Frontal cortex (tissue), 4 donors: ENCODE data around the gene MALRD1. TPM values are rescaled to one million over a fixed set of nuclear protein-coding genes. Genes with fewer than 3 reads are reported as not detected.

Experiments
- DNase-seq, 2 donors: peaks; one replicate each; pipeline ENCODE4 v3.0.0; 2012; ENCODE audit warnings: low spot score in 2 of 2
- FAIRE-seq: peaks from 2 replicates; lab custom pipeline; 2012; peaks lifted over from hg19 to GRCh38; lab: Jason Lieb, UNC
- total RNA-seq: library from RNA; depleted of rRNA; stranded (reverse); fragments of >200 nt; gene quantifications from one replicate; pipeline ENCODE4 v1.2.3, GENCODE V29; 2014
- donor health status: control.
- donor health status: control.
- donor health status: control.

MALRD1 gene
- total RNA-seq, 1 donor from 2014 or later = 1.2 TPM

DNA sequence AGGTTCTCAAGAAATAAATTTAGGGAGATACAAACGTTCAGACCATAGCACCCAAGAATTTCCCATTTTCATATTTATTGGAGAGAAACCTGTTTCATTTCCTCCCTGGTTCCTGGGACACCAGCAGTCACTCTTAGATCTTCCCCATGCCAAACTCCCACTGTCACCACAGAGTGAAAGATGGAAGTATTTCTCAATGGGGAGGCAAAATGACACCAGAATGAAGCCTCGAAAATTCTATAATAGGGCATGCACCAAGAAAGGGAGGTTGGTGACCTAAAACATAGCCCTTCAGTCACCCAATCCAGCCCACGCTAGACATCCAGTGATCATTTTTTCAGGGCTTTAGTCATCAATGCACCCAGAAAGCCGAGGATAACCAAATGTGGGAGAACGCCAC lies 619.5 kb downstream of the MALRD1 start:
- DNase-seq = no peak
- no peak for FAIRE-seq

DNA sequence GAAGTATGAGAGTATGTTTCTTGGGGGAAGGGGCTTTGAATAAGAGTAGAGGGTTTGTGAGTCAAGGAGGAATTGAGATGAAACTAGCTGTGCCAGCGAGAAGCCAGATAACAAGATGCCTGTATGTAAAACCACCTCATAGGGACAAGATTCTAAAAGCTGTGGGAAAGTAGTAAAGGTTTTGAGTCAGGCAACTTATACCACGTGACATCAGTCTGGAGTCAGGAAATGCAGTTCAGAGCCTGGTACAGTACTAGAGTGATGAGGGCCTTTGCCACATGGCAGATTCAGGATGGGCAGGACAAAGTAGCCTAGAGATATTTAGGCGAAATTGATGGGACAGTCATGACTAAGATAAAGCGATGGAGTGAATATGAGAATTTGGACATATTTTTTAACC lies 627.5 kb downstream of the MALRD1 start:
- DNase-seq (no peak), FAIRE-seq (no peak)

DNA sequence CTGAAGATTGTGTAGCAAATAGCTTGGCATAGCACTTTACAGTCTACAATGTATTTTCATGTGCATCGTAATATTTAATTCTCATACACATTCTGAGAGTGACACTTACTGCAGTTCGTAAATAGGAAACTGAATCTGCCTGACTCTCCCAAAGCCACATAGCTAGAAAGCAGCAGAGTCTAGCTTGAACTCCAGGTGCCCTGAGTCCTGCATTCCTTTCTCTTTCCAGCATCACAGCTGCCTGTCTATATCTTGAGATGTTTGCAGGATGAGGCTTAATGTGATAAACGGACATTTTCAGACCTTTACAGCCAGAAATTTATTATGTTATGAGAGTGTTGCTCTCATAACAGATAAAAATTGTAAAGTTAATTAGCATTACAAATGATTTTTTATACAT lies 634.8 kb downstream of the MALRD1 start:
- no peak for FAIRE-seq

DNA sequence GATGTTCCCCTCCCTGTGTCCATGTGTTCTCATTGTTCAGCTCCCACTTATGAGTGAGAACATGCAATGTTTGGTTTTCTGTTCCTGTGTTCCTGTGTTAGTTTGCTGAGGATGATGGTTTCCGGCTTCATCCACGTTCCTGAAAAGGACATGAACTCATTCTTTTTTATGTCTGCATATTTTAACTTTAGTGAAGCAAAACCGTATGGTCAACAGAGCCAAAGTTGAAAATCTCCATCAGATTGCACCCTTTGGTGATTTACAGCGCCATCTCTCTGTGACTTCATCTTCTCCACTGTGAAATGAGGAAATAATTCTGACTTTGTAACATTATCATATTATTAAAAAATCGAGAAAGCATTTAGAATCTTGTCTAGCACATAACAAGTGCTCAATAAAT lies 635.4 kb downstream of the MALRD1 start:
- DNase-seq = no peak
- no peak for FAIRE-seq

More for the DNA sequence above, 634.8 kb downstream of the MALRD1 start:
- DNase-seq = no peak

DNA sequence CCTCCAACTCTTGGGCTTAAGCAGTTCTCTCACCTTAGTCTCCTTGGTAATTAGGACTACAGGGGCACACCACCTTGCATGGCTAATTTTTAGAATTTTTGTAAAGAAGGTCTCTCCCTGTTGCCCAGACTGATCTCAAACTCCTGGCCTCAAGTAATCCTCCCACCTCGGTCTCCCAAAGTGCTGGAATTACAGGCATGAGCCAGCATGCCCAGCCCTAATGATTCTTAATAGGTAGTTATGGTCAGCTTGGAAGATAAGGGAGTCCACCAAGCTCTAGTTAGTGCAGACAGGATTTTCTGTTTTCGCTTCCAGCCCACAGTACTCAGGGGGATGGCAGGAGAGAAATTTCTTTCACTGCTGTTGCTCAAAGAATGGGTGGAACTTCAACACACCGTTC lies 639.7 kb downstream of the MALRD1 start:
- FAIRE-seq (no peak), DNase-seq (no peak)

DNA sequence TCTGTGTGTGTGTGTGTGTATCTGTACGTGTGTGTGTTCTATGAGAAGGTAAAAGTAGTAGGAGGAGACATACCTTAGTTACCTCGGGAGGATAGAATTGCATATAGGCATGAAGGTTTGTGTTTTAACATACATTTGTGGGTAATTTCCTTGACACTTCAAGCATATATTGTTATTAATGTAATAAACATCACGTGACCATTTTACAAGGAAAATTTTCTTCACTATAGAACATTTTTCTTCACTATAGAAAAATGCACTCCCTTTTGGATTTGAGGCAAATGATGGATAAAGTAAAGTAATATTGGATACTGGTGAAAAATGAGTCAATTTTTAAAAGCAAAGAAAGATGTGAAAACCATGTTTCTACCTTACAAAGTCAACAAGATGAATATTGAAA lies 640.6 kb downstream of the MALRD1 start:
- no peak for FAIRE-seq
- DNase-seq = no peak

DNA sequence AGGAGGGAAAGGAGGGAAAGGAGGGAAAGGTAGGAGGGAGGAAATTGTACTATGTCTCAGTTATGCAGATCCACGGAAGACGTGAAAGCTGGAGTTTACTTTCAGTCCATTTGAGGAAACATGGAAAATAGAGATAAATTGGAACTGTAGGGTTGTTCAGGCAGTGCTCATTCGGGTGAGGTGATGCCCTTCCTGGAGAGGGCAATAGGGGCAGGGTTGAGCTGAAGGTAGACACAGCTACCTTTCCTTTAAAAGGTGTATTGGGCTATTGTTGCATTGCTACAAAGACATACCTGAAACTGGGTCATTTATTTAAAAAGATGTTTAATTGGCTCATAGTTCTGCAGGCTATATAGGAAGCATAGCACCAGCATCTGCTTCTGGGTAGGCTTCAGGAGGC lies 650.7 kb downstream of the MALRD1 start:
- no peak for DNase-seq
- FAIRE-seq = no peak

DNA sequence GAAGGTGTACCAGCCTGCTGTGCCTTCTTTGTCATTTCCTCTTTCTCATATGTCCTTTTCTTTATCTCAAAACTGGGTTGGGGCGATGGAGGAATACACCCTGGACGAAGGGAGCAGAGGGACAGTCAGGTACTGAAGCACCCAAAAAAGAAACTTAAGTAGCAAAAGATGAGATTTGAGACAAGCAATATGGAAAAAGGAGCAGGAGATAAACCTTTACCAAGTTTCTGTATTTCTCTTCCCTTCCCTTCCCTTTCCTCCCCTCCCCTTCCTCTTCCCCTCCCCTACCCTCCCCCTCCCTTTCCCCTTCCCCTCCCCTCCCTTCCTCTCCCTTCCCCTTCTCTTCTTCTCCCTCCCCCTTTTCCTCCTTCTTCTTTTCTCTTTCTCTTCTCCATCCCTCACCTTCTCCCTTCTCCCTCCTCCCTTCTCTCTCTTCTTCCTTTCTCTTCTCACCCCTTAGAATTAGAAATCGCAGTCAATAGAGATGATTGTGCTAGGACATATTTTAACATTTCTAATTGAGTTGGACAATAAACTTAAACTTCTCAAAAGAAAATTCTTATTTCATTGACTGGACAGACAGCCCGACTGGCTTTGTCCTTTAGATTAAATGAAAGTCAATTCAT lies 652.9 kb downstream of the MALRD1 start:
- FAIRE-seq = no peak

DNA sequence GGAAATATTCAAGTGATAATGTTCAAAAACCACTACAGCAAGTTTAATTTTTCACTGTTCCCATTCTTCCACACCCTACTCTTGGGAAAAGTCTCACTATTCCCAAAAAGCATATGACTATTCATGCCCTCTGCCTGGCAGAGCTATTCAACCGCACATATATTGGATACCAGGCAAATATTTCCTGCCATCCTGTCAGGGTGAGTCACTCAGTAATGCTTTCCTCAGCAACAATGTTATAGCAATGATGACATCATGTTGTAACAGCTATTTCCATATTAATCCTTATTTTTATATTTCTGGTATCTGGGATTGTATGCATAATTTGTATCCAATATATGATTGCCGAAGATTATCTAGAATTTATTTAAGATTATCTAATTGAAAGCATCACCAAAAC lies 653.6 kb downstream of the MALRD1 start:
- FAIRE-seq (no peak), DNase-seq (no peak)

More for the DNA sequence above, 652.9 kb downstream of the MALRD1 start:
- no peak for DNase-seq

DNA sequence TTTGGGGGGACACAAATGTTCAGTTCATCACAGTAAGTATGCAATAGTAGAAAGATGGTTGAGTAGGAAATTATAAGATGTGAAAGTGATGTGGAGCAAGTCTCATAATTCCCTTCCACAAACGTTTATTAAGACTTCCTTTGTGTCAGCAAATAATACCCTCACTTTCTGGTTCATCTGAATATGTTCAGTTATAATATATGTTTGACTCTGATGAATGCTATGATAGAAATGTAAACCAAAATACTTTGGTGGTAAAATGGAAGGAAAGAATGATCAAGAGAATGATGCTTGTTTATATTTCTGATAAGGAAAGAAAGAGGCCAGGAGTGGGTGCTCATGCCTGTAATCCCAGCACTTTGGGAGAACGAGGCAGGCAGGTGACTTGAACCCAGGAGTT lies 655.9 kb downstream of the MALRD1 start:
- DNase-seq = no peak
- no peak for FAIRE-seq

DNA sequence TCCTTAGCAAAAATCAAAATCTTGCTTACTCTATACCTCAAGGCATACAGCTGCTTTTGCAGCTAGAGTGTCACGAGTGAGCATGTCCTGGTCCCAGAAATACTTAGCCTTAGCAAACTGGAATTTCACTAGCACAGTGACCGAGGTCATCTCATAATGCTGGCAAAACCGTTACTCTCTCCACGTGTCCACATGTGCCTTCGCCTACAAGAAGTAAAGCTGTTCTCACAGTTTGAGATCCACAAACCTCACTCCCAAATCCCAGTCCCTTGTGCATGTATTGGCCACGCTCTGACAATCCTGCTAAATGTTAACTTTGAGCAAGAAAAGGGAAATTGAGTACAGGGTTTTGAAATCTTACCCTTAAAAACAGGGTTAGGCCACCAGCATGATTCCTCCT lies 656.6 kb downstream of the MALRD1 start:
- DNase-seq (no peak), FAIRE-seq (no peak)

DNA sequence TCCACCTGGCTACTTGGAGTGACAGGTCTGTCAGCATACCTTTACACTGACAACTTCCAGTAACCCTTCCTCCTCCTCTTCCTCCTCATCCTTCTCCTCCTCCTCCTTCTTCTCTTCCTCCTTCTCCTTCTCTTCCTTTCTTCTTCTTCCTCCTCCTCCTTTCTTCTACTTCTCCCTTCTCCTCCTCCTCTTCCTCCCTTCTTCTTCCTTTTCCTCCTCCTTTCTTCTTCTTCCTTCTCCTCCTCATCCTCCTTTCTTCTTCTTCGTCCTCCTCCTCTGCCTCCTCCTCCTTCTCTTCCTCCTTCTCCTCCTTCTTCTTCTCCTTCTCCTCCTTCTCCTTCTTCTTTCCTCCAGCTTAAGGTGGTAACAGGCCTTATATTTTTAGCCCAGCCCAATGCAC lies 658.3 kb downstream of the MALRD1 start:
- DNase-seq = no peak
- no peak for FAIRE-seq

DNA sequence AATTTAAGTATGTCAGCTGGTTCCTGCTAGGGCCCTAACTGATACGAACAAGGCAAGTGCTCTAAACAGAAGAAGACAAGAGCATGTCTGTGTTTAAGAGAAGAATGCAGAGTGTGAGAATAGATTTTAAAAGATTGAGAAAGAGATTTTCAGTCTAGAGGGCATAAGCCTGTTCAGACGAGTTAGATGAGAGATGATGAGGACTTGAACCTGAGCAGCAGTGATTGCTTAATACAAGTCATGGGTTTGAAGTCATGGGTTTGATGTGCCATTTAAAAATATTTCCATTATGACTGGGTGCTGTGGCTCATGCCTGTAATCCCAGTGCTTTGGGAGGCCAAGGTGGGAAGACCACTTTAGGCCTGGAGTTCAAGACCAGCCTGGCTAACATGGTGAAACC lies 658.8 kb downstream of the MALRD1 start:
- no peak for FAIRE-seq
- DNase-seq = no peak

DNA sequence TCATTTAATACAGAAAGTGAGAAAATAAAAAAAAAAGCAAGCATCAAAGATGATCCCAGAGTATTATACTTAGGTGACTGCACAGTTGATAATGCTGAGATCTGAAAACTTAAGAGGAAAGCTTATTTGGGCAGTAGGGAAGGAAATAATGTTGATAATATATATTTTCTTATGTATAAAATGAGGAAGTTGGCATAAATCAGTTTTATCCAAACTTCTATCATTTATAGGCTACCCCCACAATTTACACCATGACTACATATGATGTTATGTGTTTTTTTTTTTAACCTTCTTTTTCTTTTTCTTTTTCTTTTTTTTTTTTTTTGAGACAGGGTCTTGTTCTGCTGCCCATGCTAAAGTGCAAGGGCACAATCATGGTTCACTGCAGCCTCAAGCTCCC lies 659.4 kb downstream of the MALRD1 start:
- DNase-seq (no peak), FAIRE-seq (no peak)

DNA sequence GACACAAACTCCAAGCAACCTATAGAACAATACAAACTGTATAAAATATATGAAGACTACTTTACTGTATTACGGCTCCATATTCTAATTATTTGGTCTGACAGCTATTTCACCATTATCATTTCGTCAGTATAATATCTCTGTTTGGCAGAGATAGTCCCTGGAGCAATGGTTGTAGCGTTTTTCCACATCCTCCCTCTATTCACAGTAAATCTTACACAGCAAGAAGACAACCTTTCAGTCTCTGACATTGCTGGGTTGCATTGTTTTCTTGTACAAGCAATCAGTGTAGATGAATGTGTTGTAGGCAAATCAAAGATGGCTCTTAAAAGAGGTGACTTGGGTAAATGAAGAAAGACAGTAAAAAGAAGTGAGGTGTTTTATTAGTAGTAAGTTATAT lies 662.0 kb downstream of the MALRD1 start:
- no peak for DNase-seq
- no peak for FAIRE-seq

DNA sequence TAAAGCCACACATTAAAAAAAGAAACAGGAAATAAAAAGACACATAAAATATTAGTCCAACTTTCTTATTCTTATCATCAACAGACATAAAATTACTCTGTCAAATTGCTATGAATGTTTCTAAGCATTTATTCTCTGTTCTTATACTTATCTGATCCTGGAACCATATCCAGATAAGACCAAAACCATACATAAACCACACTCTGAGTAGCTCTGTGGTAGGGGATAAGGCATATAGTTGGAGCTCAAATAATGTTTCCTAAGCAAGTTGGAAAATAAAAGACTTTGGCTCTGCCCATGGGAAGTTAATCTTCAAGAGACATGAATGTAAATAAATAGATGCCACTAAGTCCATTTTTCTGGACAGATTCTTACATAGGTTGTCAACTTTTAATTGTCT lies 664.6 kb downstream of the MALRD1 start:
- FAIRE-seq (no peak), DNase-seq (no peak)

DNA sequence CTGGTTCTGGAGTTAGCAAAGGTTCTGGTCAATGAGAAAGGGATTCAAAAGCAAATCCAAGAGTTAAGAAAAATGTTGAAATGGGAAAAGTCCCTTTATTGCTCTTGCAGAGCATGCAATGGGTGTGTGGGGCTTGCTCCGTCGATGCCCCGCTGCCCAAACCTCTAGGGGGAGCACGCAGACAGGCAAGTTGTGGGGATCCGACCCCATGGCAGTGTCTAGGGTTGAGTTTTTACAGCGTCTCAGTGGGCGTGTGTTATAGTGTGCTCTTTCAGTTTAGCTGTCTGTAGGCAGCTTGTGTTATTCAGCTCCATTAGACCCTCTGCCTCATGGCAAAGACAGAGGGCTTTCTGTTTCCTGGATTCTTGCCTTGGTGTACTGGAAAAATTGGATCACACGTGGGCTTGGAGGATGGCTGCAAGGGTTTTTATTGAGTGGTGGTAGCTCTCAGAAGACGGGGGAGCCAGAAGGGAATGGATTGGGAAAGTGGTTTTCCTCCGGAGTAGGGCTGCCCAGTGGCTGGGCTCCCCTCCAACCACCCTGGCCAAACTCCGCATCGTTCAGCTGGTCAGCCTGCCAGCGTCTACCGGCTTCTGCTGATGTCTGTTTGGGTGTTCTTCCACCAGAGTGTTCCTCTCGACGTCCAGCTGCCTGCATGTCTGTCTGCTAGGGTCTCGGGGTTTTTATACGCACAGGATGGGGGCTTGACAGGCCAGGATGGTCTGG lies 665.4 kb downstream of the MALRD1 start:
- FAIRE-seq (no peak), DNase-seq (no peak)

DNA sequence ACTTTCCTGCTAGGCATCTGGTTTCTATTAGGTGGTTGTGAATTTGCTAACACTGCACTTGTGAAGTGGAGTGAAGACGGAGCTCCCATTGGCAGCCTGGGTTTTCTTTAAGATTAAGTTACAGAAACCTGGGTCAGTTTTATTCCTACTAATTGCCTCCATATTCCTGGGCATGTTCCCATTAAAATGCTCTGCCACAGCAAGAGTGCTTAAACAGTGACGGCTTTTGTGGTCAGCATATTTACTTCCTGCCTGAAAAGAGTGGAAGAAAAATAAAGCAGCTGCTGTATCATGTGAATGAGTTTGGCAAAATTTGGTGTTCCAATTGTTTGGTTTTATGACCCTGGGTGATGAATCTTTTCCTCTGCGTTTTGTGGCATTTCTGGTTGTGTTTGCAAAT lies 670.7 kb downstream of the MALRD1 start:
- FAIRE-seq (no peak), DNase-seq (no peak)

DNA sequence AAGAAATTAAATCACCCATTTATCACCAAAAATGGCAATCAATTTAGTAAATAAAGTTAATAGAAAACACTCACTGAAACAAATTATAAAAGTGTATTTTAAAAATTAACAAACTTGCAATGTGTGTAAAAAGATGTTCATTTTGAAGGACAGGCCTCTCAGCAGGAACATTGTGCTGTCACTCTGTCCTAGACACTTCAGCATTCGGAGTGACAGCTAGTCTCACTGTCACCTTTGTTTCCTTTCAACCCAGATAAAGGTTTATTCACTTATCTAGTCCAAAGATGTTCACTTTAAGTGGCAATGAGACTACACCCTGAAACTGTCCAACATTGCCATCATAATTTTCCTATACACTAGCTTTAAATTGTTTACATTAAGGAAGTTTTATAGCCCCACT lies 675.7 kb downstream of the MALRD1 start:
- no peak for DNase-seq
- no peak for FAIRE-seq

DNA sequence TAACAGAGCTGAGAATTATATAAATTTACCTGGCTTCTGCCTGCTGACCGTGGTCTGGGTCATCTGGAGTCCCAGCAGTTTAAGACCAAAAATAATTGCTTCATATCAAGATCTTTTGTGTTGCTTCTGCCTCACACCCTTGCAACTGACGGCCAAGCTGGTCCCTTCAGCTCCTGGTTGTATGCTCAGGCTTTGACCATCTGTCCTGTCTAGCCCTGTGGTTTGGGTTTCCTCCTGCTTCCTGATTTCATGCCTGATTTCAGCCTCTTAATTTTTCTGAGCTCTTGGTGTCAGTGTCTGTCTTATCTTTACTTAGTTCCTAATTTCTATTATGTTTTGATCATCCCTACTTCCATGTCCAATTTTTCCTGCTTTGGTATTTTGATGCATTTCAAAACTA lies 679.8 kb downstream of the MALRD1 start:
- FAIRE-seq (no peak), DNase-seq (no peak)

DNA sequence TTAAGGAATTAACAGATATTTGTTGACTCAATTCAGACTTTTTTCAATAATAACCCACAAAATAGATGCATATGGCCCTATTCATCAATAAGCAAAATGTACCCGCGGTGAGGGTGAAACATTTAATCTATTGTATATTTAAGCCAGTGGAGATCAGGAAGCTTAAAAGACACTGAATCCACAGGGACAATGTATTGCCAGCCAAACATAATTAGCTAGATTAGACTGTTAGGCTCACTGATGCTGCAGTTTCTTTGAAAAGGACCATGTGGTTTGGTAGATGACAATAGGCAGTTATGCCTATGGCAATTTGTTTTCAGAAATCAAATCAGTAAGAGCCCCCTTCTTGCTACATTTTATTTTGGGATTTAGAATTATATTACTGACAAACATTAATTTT lies 680.4 kb downstream of the MALRD1 start:
- FAIRE-seq (no peak), DNase-seq (no peak)
